HFFc6 (cell line): ENCODE measurements around the gene IQCE. TPM values are rescaled to one million over a fixed set of nuclear protein-coding genes. Genes with fewer than 3 reads are reported as not detected.

Source experiments
- DNase-seq: peaks from one replicate; pipeline ENCODE4 v3.0.0-alpha.2; 2018
- H3K27ac Mint-ChIP-seq: 2 replicates; pipeline ENCODE4 v1.8.0; 2020; ENCODE audit warnings: mild to moderate bottlenecking, mixed read lengths
- H3K27me3 Mint-ChIP-seq: 2 replicates; pipeline ENCODE4 v1.8.0; 2021; ENCODE audit warnings: mild to moderate bottlenecking, moderate library complexity, mixed read lengths; ENCODE audit not compliant: insufficient read depth
- H3K36me3 Mint-ChIP-seq: 2 replicates; pipeline ENCODE4 v1.8.0; 2021; ENCODE audit warnings: low read depth, mixed read lengths
- H3K4me1 Mint-ChIP-seq: 2 replicates; pipeline ENCODE4 v1.8.0; 2020; ENCODE audit warnings: low read depth, mixed read lengths
- H3K4me3 Mint-ChIP-seq: 2 replicates; pipeline ENCODE4 v1.8.0; 2020; ENCODE audit warnings: mild to moderate bottlenecking, moderate library complexity, mixed read lengths
- H3K9me3 Mint-ChIP-seq: 2 replicates; pipeline ENCODE4 v1.8.0; 2020; ENCODE audit warnings: mild to moderate bottlenecking, mixed read lengths
- total RNA-seq, 6 experiments: library from RNA; stranded (reverse); fragmentation: NEBNext Ultra II Directional; extraction: Animal tissue kit (Norgen Biotek cat#: 25700); gene quantifications; 2 replicates in 1 of 6; 3 replicates in 5 of 6; pipeline ENCODE4 v1.2.3, GENCODE V29; 2021
- TF ChIP-seq, protein P1 (sequence below): fragments of 200-600 bp; sonication (generic); IDR thresholded peaks from 2 replicates; pipeline ENCODE4 v1.5.0; 2021; ENCODE audit warnings: antibody characterized with exemption, mild to moderate bottlenecking

The IQCE gene
- total RNA-seq, 6 experiments from 2014 or later = 14.9 to 18.1 (median 17.0) TPM

DNA sequence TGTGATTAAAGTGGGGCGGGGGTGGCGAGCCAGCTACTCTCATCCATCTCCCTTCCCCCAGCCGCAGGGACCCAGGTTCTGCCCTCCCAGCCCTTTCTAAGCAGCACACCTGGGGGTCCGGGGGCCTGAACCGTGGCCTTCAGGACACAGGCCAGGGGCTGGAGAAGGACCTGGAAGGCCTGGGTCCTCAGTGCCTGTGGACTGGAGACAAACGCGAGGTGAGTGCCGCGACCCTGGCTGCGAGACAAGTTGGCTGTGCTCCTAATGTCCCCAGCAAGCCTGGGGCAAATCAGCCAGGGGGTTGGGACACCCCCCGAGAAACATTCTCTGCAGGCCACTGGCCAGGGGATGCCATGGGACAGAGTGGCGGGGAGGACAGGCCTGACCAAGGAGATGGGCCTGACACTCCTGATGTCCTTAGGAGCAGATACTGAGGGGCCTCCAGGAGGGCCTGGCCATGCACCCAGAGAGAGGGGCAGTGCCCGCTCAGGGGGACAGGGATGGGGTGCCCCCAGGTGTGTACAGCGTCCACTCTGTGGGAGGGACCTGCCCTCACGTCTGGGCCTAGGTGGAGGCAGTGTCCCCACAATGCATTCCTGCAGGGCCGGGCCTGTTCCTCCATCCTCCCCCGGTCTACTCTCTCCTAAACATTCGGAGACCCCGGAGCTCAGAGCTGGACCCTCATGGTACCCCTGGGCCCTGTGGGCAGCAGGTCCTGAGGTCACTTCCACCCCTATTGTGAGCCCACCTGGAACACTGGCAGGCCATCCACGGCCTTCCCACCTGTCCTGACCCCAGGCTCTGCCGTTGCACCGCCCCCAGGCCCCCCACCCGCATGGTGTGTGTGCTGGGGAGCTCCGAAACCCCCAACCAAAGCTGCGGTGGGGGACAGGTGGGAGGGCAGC lies 16.5 kb upstream of the IQCE start:
- H3K27me3 Mint-ChIP-seq = peaks cover 3% of the 10 kb centered on the region; the same call in 1 of the 2 replicates
- TF ChIP-seq, protein P1, sequence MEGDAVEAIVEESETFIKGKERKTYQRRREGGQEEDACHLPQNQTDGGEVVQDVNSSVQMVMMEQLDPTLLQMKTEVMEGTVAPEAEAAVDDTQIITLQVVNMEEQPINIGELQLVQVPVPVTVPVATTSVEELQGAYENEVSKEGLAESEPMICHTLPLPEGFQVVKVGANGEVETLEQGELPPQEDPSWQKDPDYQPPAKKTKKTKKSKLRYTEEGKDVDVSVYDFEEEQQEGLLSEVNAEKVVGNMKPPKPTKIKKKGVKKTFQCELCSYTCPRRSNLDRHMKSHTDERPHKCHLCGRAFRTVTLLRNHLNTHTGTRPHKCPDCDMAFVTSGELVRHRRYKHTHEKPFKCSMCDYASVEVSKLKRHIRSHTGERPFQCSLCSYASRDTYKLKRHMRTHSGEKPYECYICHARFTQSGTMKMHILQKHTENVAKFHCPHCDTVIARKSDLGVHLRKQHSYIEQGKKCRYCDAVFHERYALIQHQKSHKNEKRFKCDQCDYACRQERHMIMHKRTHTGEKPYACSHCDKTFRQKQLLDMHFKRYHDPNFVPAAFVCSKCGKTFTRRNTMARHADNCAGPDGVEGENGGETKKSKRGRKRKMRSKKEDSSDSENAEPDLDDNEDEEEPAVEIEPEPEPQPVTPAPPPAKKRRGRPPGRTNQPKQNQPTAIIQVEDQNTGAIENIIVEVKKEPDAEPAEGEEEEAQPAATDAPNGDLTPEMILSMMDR = no peak
- no peaks in the 10 kb centered on the region for H3K4me1 Mint-ChIP-seq

DNA sequence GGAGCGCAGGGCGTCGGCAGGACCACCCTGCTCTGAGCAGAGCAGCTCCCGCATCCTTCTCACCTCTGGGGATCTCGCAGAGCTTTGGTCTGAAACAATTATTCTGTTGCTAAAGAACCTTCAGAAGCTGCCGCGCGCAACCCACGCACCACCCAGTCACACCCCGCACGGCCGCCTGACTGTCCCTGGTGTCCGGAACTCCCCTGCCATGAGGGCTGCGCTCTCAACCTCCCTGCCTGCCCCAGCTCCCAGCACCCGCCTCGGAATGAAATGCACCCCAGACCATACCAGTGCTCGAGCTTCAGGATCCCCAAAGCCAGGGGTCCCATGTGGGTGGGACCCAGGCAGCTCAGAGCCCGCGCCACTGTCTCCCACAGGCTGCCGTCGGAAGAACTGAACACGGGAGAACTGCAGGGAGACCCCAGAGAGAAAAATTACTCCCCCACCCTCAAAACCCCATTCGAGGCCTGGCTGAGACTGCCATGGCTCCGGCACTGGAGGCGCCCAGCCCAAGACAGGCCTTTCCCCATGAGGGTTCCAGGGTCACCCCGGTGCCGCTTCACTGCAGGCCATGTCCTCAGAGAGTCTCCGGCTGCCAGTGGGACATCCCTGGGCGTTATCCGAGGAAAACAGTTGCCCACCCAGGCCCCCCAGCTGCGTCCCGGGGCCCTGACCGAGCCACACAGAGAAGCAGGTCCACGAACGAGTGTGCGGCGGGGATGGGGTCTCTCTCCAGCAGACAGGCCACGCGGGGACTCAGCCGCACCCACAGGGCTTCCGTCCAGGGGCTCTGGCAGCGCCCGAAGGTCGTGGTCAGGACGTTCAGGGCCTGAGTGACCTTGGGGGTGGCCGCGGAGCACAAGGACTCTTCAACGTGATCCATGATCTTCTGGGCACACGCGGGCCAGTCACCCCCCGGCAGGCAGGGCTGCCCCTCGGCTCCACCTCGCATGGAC lies 15.6 kb upstream of the IQCE start:
- H3K27me3 Mint-ChIP-seq = peaks cover 3% of the 10 kb centered on the region; the same call in 1 of the 2 replicates
- H3K4me1 Mint-ChIP-seq = no peaks in the 10 kb centered on the region
- no peaks in the 10 kb centered on the region for H3K9me3 Mint-ChIP-seq
- no peak overlapping the region for H3K27ac Mint-ChIP-seq
- DNase-seq = no peak
- TF ChIP-seq, protein P1 = no peak
- peaks cover 7% of the 10 kb centered on the region; the same call in 1 of the 2 replicates for H3K36me3 Mint-ChIP-seq
- no peak overlapping the region for H3K4me3 Mint-ChIP-seq

More for the DNA sequence above, 16.5 kb upstream of the IQCE start:
- DNase-seq = no peak
- H3K9me3 Mint-ChIP-seq = no peaks in the 10 kb centered on the region
- no peak overlapping the region for H3K27ac Mint-ChIP-seq
- H3K4me3 Mint-ChIP-seq = no peak overlapping the region
- H3K36me3 Mint-ChIP-seq = peaks cover 4% of the 10 kb centered on the region; the same call in 1 of the 2 replicates

DNA sequence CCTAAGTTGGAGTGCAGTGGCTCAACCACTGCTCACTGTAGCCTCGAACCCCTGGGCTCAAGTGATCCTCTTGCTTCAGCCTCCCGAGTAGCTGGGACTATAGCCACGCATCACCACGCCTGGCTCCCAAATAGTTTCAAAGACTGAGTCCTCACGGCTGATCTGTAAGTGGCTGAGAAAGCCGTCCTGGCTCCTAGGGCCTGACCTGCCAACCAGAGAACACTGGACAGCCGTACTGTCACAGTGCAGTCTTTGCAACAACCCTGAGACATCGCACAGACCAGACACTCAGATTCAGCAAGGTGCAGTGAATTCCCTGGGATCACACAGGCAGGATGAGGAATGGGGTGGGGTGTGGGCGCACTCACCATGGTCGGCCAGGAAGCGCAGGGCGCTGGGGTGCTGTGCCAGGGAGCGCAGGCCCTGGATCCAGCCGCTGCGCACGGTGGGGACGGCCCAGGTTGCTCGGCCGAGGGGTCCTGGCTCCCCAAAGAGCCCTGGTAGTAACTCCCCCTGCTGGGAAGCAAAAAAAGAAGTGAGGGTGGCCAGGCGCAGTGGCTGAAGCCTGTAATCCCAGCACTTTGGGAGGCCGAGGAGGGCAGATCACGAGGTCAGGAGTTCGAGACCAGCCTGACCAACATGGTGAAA lies 14.1 kb upstream of the IQCE start:
- Mint-ChIP-seq H3K27ac (no peak overlapping the region), H3K4me1 (no peaks in the 10 kb centered on the region), H3K27me3 (peaks cover 3% of the 10 kb centered on the region; the same call in 1 of the 2 replicates), H3K9me3 (no peaks in the 10 kb centered on the region), H3K4me3 (no peak overlapping the region), H3K36me3 (peaks cover 14% of the 10 kb centered on the region; the same call in 1 of the 2 replicates)
- TF ChIP-seq, protein P1 = 0 out of 2 replicates have a peak, but pooled peaks have one; percentile 15
- DNase-seq = no peak

DNA sequence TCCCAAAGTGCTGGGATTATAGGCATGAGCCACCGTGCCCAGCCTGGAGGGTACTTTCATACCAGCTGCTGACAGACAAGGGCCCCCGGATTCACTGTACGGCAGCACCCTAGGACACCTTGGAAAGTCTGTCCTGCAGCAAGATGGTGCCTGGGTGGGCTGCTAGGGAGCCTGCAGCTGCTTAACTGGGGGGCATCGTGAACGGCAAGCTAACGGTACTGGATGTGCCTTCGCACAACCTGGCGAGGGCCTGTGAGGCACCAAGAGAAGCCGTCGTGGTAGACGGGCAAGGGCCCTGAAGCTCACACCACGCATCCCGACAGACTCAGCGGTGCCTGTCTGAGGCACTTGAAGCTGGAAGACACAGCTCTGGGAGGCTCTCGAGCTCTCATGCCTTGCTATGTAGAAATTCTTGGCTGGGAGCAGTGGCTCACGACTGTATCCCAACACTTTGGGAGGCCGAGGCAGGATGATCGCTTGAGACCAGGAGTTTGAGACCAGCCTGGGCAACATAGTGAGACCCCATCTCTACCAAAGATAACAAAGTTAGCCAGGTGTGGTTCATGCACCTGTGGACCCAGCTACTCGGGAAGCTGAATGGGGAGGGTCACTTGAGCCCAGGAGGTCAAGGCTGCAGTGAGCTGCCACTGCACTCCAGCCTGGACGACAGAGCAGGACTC lies 12.9 kb upstream of the IQCE start:
- Mint-ChIP-seq H3K9me3 (no peaks in the 10 kb centered on the region), H3K27ac (no peak overlapping the region), H3K4me3 (no peak overlapping the region), H3K4me1 (no peaks in the 10 kb centered on the region), H3K27me3 (peaks cover 3% of the 10 kb centered on the region; the same call in 1 of the 2 replicates), H3K36me3 (peaks cover 15% of the 10 kb centered on the region; the same call in 1 of the 2 replicates)
- TF ChIP-seq, protein P1 = no peak
- no peak for DNase-seq
